ENCODE data around the gene BRICD5. TPM values are rescaled to one million over a fixed set of nuclear protein-coding genes. Genes with fewer than 3 reads are reported as not detected.

Gene BRICD5
- total and polyA plus RNA-seq, 2 donors (not counting 1 experiment from before 2014, with no cell fraction given) = 0.23 to 1.5 TPM

- H3K27me3 ChIP-seq (ENCODE audit: control insufficient read depth, insufficient read depth, low read length) = no peaks in the 10 kb centered on the region
- H3K9ac ChIP-seq (ENCODE audit: insufficient read depth, low read length) = no peak overlapping the region
- no peak overlapping the region for H3K4me3 ChIP-seq (replicated peaks in 1 of 4; ENCODE audit: control extremely low read depth in 1 of 4, insufficient read depth in 1 of 4, low read depth in 3 of 4, low read length in 4 of 4)
- H3K36me3 ChIP-seq (ENCODE audit: control insufficient read depth, insufficient read depth, low read length) = peaks cover 36% of the 10 kb centered on the region
- TF ChIP-seq, protein P1, sequence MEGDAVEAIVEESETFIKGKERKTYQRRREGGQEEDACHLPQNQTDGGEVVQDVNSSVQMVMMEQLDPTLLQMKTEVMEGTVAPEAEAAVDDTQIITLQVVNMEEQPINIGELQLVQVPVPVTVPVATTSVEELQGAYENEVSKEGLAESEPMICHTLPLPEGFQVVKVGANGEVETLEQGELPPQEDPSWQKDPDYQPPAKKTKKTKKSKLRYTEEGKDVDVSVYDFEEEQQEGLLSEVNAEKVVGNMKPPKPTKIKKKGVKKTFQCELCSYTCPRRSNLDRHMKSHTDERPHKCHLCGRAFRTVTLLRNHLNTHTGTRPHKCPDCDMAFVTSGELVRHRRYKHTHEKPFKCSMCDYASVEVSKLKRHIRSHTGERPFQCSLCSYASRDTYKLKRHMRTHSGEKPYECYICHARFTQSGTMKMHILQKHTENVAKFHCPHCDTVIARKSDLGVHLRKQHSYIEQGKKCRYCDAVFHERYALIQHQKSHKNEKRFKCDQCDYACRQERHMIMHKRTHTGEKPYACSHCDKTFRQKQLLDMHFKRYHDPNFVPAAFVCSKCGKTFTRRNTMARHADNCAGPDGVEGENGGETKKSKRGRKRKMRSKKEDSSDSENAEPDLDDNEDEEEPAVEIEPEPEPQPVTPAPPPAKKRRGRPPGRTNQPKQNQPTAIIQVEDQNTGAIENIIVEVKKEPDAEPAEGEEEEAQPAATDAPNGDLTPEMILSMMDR (conservative IDR thresholded peaks at IDR 0.05 in 1 of 2, IDR thresholded peaks at IDR 0.05 in 1 of 2; ENCODE audit: low read depth in 1 of 2, low read length in 2 of 2) = no peak
- no peak for TF ChIP-seq EZH2 (IDR thresholded peaks at IDR 0.05; ENCODE audit: low read length, missing control alignments)
- no peaks in the 10 kb centered on the region for H4K20me1 ChIP-seq (ENCODE audit: control insufficient read depth, extremely low read depth, insufficient read depth, low read length)
- H2AFZ ChIP-seq (ENCODE audit: low read length) = no peak overlapping the region
- H3K4me1 ChIP-seq (ENCODE audit: control insufficient read depth, extremely low read depth, insufficient read depth, low read length) = no peaks in the 10 kb centered on the region
- H3K79me2 ChIP-seq (ENCODE audit: control insufficient read depth, insufficient read depth, low read length) = peaks cover 24% of the 10 kb centered on the region
- H3K4me2 ChIP-seq (ENCODE audit: extremely low read depth, insufficient read depth, low read length) = no peak overlapping the region
- no peak overlapping the region for H3K27ac ChIP-seq (ENCODE audit: insufficient read depth, low read length)
- no peak for DNase-seq (ENCODE audit: low read depth in 2 of 2)
- no peaks in the 10 kb centered on the region for H3K9me3 ChIP-seq (ENCODE audit: control insufficient read depth, insufficient read depth, low read depth, low read length)
Observed at GRCh38 chr16:2257726-2258125, 47.1 kb upstream of the BRICD5 start.

GRCh38 chr16:2256531-2257140 lies 46.0 kb upstream of the BRICD5 start:
- no peaks in the 10 kb centered on the region for H3K27me3 ChIP-seq (ENCODE audit: control insufficient read depth, insufficient read depth, low read length)
- peaks cover 7% of the 10 kb centered on the region for H3K4me1 ChIP-seq (ENCODE audit: control insufficient read depth, extremely low read depth, insufficient read depth, low read length)
- no peak overlapping the region for H3K27ac ChIP-seq (ENCODE audit: insufficient read depth, low read length)
- no peak for TF ChIP-seq EZH2 (IDR thresholded peaks at IDR 0.05; ENCODE audit: low read length, missing control alignments)
- TF ChIP-seq, protein P1 (conservative IDR thresholded peaks at IDR 0.05 in 1 of 2, IDR thresholded peaks at IDR 0.05 in 1 of 2; ENCODE audit: low read depth in 1 of 2, low read length in 2 of 2) = no peak
- no peak overlapping the region for H2AFZ ChIP-seq (ENCODE audit: low read length)
- no peak overlapping the region for H3K4me3 ChIP-seq (replicated peaks in 1 of 4; ENCODE audit: control extremely low read depth in 1 of 4, insufficient read depth in 1 of 4, low read depth in 3 of 4, low read length in 4 of 4)
- no peaks in the 10 kb centered on the region for H4K20me1 ChIP-seq (ENCODE audit: control insufficient read depth, extremely low read depth, insufficient read depth, low read length)
- H3K79me2 ChIP-seq (ENCODE audit: control insufficient read depth, insufficient read depth, low read length) = peaks cover 16% of the 10 kb centered on the region
- H3K9me3 ChIP-seq (ENCODE audit: control insufficient read depth, insufficient read depth, low read depth, low read length) = no peaks in the 10 kb centered on the region
- peaks cover 30% of the 10 kb centered on the region for H3K36me3 ChIP-seq (ENCODE audit: control insufficient read depth, insufficient read depth, low read length)
- no peak overlapping the region for H3K9ac ChIP-seq (ENCODE audit: insufficient read depth, low read length)
- no peak for DNase-seq (ENCODE audit: low read depth in 2 of 2)
- H3K4me2 ChIP-seq (ENCODE audit: extremely low read depth, insufficient read depth, low read length) = no peak overlapping the region

DNA sequence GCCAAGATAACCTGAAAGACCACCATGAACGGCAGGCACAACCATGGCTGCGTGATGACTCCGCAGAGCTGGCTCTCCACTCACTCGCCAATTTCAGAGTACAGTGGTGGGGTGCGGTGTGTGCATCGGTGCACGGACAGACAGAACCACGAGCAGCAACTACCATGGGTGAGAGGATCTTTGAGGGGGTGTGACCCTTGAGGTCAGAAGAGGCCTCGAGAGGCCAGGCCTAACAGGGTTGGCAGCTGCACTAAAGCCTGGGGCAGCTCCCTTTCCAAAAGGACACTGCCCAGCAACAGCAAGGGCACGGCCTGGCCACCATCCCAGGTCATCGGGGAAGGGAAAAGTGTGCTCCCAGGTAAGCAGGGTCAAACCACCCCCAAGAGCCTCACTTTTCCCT lies 42.6 kb upstream of the BRICD5 start:
- H3K27me3 ChIP-seq (ENCODE audit: control insufficient read depth, insufficient read depth, low read length) = no peaks in the 10 kb centered on the region
- no peaks in the 10 kb centered on the region for H4K20me1 ChIP-seq (ENCODE audit: control insufficient read depth, extremely low read depth, insufficient read depth, low read length)
- H3K36me3 ChIP-seq (ENCODE audit: control insufficient read depth, insufficient read depth, low read length) = peaks cover 24% of the 10 kb centered on the region
- no peak overlapping the region for H3K4me2 ChIP-seq (ENCODE audit: extremely low read depth, insufficient read depth, low read length)
- no peak for DNase-seq (ENCODE audit: low read depth in 2 of 2)
- no peak overlapping the region for H3K4me3 ChIP-seq (replicated peaks in 1 of 4; ENCODE audit: control extremely low read depth in 1 of 4, insufficient read depth in 1 of 4, low read depth in 3 of 4, low read length in 4 of 4)
- peaks cover 20% of the 10 kb centered on the region for H3K79me2 ChIP-seq (ENCODE audit: control insufficient read depth, insufficient read depth, low read length)
- no peak overlapping the region for H2AFZ ChIP-seq (ENCODE audit: low read length)
- TF ChIP-seq, protein P1 (conservative IDR thresholded peaks at IDR 0.05 in 1 of 2, IDR thresholded peaks at IDR 0.05 in 1 of 2; ENCODE audit: low read depth in 1 of 2, low read length in 2 of 2) = no peak
- no peak for TF ChIP-seq EZH2 (IDR thresholded peaks at IDR 0.05; ENCODE audit: low read length, missing control alignments)
- H3K9ac ChIP-seq (ENCODE audit: insufficient read depth, low read length) = no peak overlapping the region
- no peak overlapping the region for H3K27ac ChIP-seq (ENCODE audit: insufficient read depth, low read length)
- no peaks in the 10 kb centered on the region for H3K9me3 ChIP-seq (ENCODE audit: control insufficient read depth, insufficient read depth, low read depth, low read length)
- peaks cover 7% of the 10 kb centered on the region for H3K4me1 ChIP-seq (ENCODE audit: control insufficient read depth, extremely low read depth, insufficient read depth, low read length)

All from fibroblast of lung (primary cell).